H54 (cell line): Measurements from ENCODE around the gene USH2A.

ENCODE experiments used
- DNase-seq: peaks from one replicate; pipeline ENCODE4 v3.0.0; 2011; ENCODE audit warnings: low spot score, mixed read lengths; ENCODE audit not compliant: insufficient read length
- FAIRE-seq: peaks from 3 replicates; lab custom pipeline; 2011; peaks lifted over from hg19 to GRCh38; lab: Jason Lieb, UNC
- POLR2A ChIP-seq: IDR thresholded peaks from 2 replicates; pipeline ENCODE4 v1.6.1; 2011; ENCODE audit warnings: low read depth, mild to moderate bottlenecking, low read length

USH2A gene

GRCh38 chr1:215766521-215766920 lies 656.7 kb downstream of the USH2A start:
- TF ChIP-seq POLR2A = no peak
- DNase-seq (no peak), FAIRE-seq (no peak)

- TF ChIP-seq POLR2A = no peak
- FAIRE-seq = no peak
- no peak for DNase-seq
These were observed 657.4 kb downstream of the USH2A start for GRCh38 chr1:215765833-215766232.

- no peak for DNase-seq
- FAIRE-seq = no peak
- no peak for TF ChIP-seq POLR2A
These were observed 661.8 kb downstream of the USH2A start for GRCh38 chr1:215761446-215761845.

GRCh38 chr1:215754112-215754511 lies 669.1 kb downstream of the USH2A start:
- no peak for FAIRE-seq
- TF ChIP-seq POLR2A = no peak
- no peak for DNase-seq

GRCh38 chr1:215749414-215749813 lies 673.8 kb downstream of the USH2A start:
- DNase-seq = peak; percentile 19

GRCh38 chr1:215748431-215748830 lies 674.8 kb downstream of the USH2A start:
- TF ChIP-seq POLR2A = no peak
- DNase-seq (no peak), FAIRE-seq (no peak)

More at GRCh38 chr1:215749414-215749813, 673.8 kb downstream of the USH2A start:
- no peak for TF ChIP-seq POLR2A
- FAIRE-seq = peak; percentile 94

GRCh38 chr1:215744419-215744818 lies 678.8 kb downstream of the USH2A start:
- FAIRE-seq = no peak
- no peak for TF ChIP-seq POLR2A
- no peak for DNase-seq

- no peak for TF ChIP-seq POLR2A
- FAIRE-seq (no peak), DNase-seq (no peak)
These were observed 684.2 kb downstream of the USH2A start for GRCh38 chr1:215739025-215739424.

GRCh38 chr1:215731699-215732098 lies 691.5 kb downstream of the USH2A start:
- DNase-seq (no peak), FAIRE-seq (no peak)

GRCh38 chr1:215730600-215730999 lies 692.6 kb downstream of the USH2A start:
- no peak for FAIRE-seq
- no peak for DNase-seq

More at GRCh38 chr1:215731699-215732098, 691.5 kb downstream of the USH2A start:
- TF ChIP-seq POLR2A = no peak

GRCh38 chr1:215728169-215728568 lies 695.1 kb downstream of the USH2A start:
- DNase-seq (no peak), FAIRE-seq (no peak)
- no peak for TF ChIP-seq POLR2A

More at GRCh38 chr1:215730600-215730999, 692.6 kb downstream of the USH2A start:
- TF ChIP-seq POLR2A = no peak

GRCh38 chr1:215720126-215720525 lies 703.1 kb downstream of the USH2A start:
- DNase-seq (no peak), FAIRE-seq (no peak)
- TF ChIP-seq POLR2A = no peak

GRCh38 chr1:215719552-215719951 lies 703.7 kb downstream of the USH2A start:
- DNase-seq (no peak), FAIRE-seq (no peak)
- TF ChIP-seq POLR2A = no peak

GRCh38 chr1:215718575-215719287 lies 704.5 kb downstream of the USH2A start:
- DNase-seq (no peak), FAIRE-seq (no peak)
- TF ChIP-seq POLR2A = no peak
